HUES64 (cell line): ENCODE measurements around the gene CC2D2A.
A peak's percentile ranks its signal among the peaks of the same experiment; 100 is the strongest.
"Not testable (repeated sequence)": the region's sequence is repeated elsewhere in the genome, so short reads cannot be mapped to it uniquely, and the experiment has no call there.

Experiments used
- H3K27ac ChIP-seq: 2 replicates; pipeline ENCODE4 v1.7.0; 2013; ENCODE audit warnings: low read depth, low read length, inconsistent platforms
- H3K27me3 ChIP-seq: 2 replicates; pipeline ENCODE4 v1.6.1; 2013; ENCODE audit warnings: mild to moderate bottlenecking, low read length; ENCODE audit not compliant: insufficient read depth
- H3K36me3 ChIP-seq: 2 replicates; pipeline ENCODE4 v1.6.1; 2013; ENCODE audit warnings: mild to moderate bottlenecking, low read length; ENCODE audit not compliant: insufficient read depth
- H3K4me1 ChIP-seq: 2 replicates; pipeline ENCODE4 v1.6.1; 2013; ENCODE audit warnings: mild to moderate bottlenecking, low read length, moderate library complexity; ENCODE audit not compliant: insufficient read depth
- H3K4me3 ChIP-seq: 2 replicates; pipeline ENCODE4 v1.5.1; 2013; ENCODE audit warnings: mild to moderate bottlenecking, low read length, moderate library complexity
- H3K9ac ChIP-seq: 2 replicates; pipeline ENCODE4 v1.6.1; 2013; ENCODE audit warnings: mild to moderate bottlenecking, low read depth, low read length
- H3K9me3 ChIP-seq: 2 replicates; pipeline ENCODE4 v1.6.1; 2013; ENCODE audit warnings: low read depth, low read length; ENCODE audit not compliant: insufficient read depth
- WGBS: fragments of 150-250, 120-280 bp; methylation state at CpG from one replicate; pipeline ENCODE4 v1.1.7; 2013; ENCODE audit warnings: missing lambda C conversion rate; 5-methylcytosine and 5-hydroxymethylcytosine counted together

CC2D2A gene

GRCh38 chr4:15598644-15599043 lies 129.0 kb downstream of the CC2D2A start:
- Histone ChIP-seq H3K27me3 (no peaks in the 10 kb centered on the region), H3K36me3 (peaks cover 17% of the 10 kb centered on the region), H3K9me3 (no peaks in the 10 kb centered on the region), H3K4me1 (no peaks in the 10 kb centered on the region), H3K27ac (no peak overlapping the region), H3K9ac (no peak overlapping the region), H3K4me3 (no peak overlapping the region)
- 92% methylated on average over 4 of the region's 4 CpGs for WGBS

- H3K9me3 ChIP-seq: no peaks in the 10 kb centered on the region
- H3K27ac ChIP-seq: no peak overlapping the region
- no peak overlapping the region for H3K9ac ChIP-seq
- peaks cover 3% of the 10 kb centered on the region; the same call in 1 of the 2 replicates for H3K4me1 ChIP-seq
- H3K27me3 ChIP-seq: no peaks in the 10 kb centered on the region
- no peak overlapping the region for H3K4me3 ChIP-seq
- whole genome bisulfite sequencing: 95% methylated on average over 3 of the region's 3 CpGs
- peaks cover 27% of the 10 kb centered on the region for H3K36me3 ChIP-seq
Observed at GRCh38 chr4:15600176-15600575, 130.5 kb downstream of the CC2D2A start.

- Histone ChIP-seq H3K27me3 (no peaks in the 10 kb centered on the region), H3K9me3 (no peaks in the 10 kb centered on the region), H3K9ac (no peak overlapping the region), H3K27ac (no peak overlapping the region), H3K4me3 (no peak overlapping the region), H3K36me3 (peaks cover 27% of the 10 kb centered on the region), H3K4me1 (peaks cover 19% of the 10 kb centered on the region)
- 100% methylated on average over 1 of the region's 2 CpGs for WGBS
Observed at GRCh38 chr4:15601862-15602261, 132.2 kb downstream of the CC2D2A start.

GRCh38 chr4:15605537-15605936 lies 135.9 kb downstream of the CC2D2A start:
- no peak overlapping the region for H3K4me3 ChIP-seq
- H3K9ac ChIP-seq: no peak overlapping the region
- H3K36me3 ChIP-seq: peaks cover 27% of the 10 kb centered on the region
- WGBS: 75% methylated on average over 5 of the region's 5 CpGs
- peak overlapping the region; percentile 62; the same call in 1 of the 2 replicates for H3K27ac ChIP-seq
- H3K4me1 ChIP-seq: peaks cover 33% of the 10 kb centered on the region
- no peaks in the 10 kb centered on the region for H3K27me3 ChIP-seq
- H3K9me3 ChIP-seq: no peaks in the 10 kb centered on the region

GRCh38 chr4:15610855-15611254 lies 141.2 kb downstream of the CC2D2A start:
- no peak overlapping the region for H3K9ac ChIP-seq
- no peaks in the 10 kb centered on the region for H3K27me3 ChIP-seq
- peaks cover 24% of the 10 kb centered on the region for H3K4me1 ChIP-seq
- H3K36me3 ChIP-seq: peaks cover 23% of the 10 kb centered on the region
- H3K4me3 ChIP-seq: no peak overlapping the region
- no peak overlapping the region for H3K27ac ChIP-seq
- no peaks in the 10 kb centered on the region for H3K9me3 ChIP-seq
- WGBS: 96% methylated on average over 2 of the region's 2 CpGs

GRCh38 chr4:15612136-15612535 lies 142.5 kb downstream of the CC2D2A start:
- H3K4me3 ChIP-seq: no peak overlapping the region
- H3K27ac ChIP-seq: no peak overlapping the region
- H3K36me3 ChIP-seq: peaks cover 23% of the 10 kb centered on the region
- peaks cover 11% of the 10 kb centered on the region; the same call in 1 of the 2 replicates for H3K4me1 ChIP-seq
- 93% methylated on average over 2 of the region's 2 CpGs for WGBS
- no peaks in the 10 kb centered on the region for H3K9me3 ChIP-seq
- no peak overlapping the region for H3K9ac ChIP-seq
- no peaks in the 10 kb centered on the region for H3K27me3 ChIP-seq

- H3K9ac ChIP-seq, H3K4me3 ChIP-seq, H3K27ac ChIP-seq, H3K4me1 ChIP-seq, H3K27me3 ChIP-seq: not testable (repeated sequence)
- peaks cover 36% of the 10 kb centered on the region for H3K36me3 ChIP-seq
- peaks cover 12% of the 10 kb centered on the region for H3K9me3 ChIP-seq
- 92% methylated on average over 24 of the region's 24 CpGs for WGBS
Observed at GRCh38 chr4:15614891-15615290, 145.2 kb downstream of the CC2D2A start.

GRCh38 chr4:15617407-15617806 lies 147.7 kb downstream of the CC2D2A start:
- H3K27ac ChIP-seq, H3K27me3 ChIP-seq, H3K4me3 ChIP-seq, H3K4me1 ChIP-seq, H3K9ac ChIP-seq: not testable (repeated sequence)
- peaks cover 33% of the 10 kb centered on the region for H3K36me3 ChIP-seq
- peaks cover 28% of the 10 kb centered on the region for H3K9me3 ChIP-seq
- WGBS: 94% methylated on average over 4 of the region's 5 CpGs

- H3K4me1 ChIP-seq: no peaks in the 10 kb centered on the region
- WGBS: 93% methylated on average over 1 of the region's 1 CpG
- no peak overlapping the region for H3K27ac ChIP-seq
- H3K9ac ChIP-seq: no peak overlapping the region
- peaks cover 83% of the 10 kb centered on the region for H3K36me3 ChIP-seq
- no peaks in the 10 kb centered on the region for H3K27me3 ChIP-seq
- no peaks in the 10 kb centered on the region for H3K9me3 ChIP-seq
- no peak overlapping the region for H3K4me3 ChIP-seq
Observed at GRCh38 chr4:15636818-15637217, 167.1 kb downstream of the CC2D2A start.

GRCh38 chr4:15638418-15638817 lies 168.7 kb downstream of the CC2D2A start:
- Histone ChIP-seq H3K4me1 (no peaks in the 10 kb centered on the region), H3K36me3 (peaks cover 77% of the 10 kb centered on the region), H3K9ac (no peak overlapping the region), H3K27me3 (no peaks in the 10 kb centered on the region), H3K9me3 (no peaks in the 10 kb centered on the region), H3K27ac (no peak overlapping the region), H3K4me3 (no peak overlapping the region)
- WGBS: 95% methylated on average over 6 of the region's 6 CpGs

- H3K9ac ChIP-seq: no peak overlapping the region
- H3K27me3 ChIP-seq: no peaks in the 10 kb centered on the region
- no peaks in the 10 kb centered on the region for H3K36me3 ChIP-seq
- 91% methylated on average over 1 of the region's 2 CpGs for WGBS
- H3K4me3 ChIP-seq: no peak overlapping the region
- H3K27ac ChIP-seq: no peak overlapping the region
- peaks cover 28% of the 10 kb centered on the region for H3K4me1 ChIP-seq
- H3K9me3 ChIP-seq: no peaks in the 10 kb centered on the region
Observed at GRCh38 chr4:15648600-15648999, 178.9 kb downstream of the CC2D2A start.

GRCh38 chr4:15649914-15650545 lies 180.3 kb downstream of the CC2D2A start:
- Histone ChIP-seq H3K9me3 (no peaks in the 10 kb centered on the region), H3K4me3 (0 out of 2 replicates have a peak overlapping the region, but pooled peaks have one; percentile 1), H3K36me3 (no peaks in the 10 kb centered on the region), H3K4me1 (peaks cover 34% of the 10 kb centered on the region), H3K9ac (no peak overlapping the region), H3K27ac (no peak overlapping the region), H3K27me3 (no peaks in the 10 kb centered on the region)
- WGBS: 75% methylated on average over 4 of the region's 5 CpGs
